T-cell (primary cell): ENCODE data around the gene ZNRF3. TPM values are rescaled to one million over a fixed set of nuclear protein-coding genes. Genes with fewer than 3 reads are reported as not detected.

Source experiments
- ATAC-seq, 4 experiments: fragments of 200-7000 bp in 3 of 4; fragments of 150-1000 bp in 1 of 4; cut with Tn5 transposase; replicated peaks in 1 of 4; 1 replicate in 3 of 4; 2 replicates in 1 of 4; pipeline ENCODE4 v1.10.0; 2021; ENCODE audit warnings: moderate library complexity in 3 of 4, mild to moderate bottlenecking in 2 of 4, moderate number of reproducible peaks in 1 of 4
- CTCF ChIA-PET, 2 donors: fragments of 300-600 bp; sonication (Branson Sonifier 250); formaldehyde crosslinking; loops; one replicate each; lab custom pipeline; 2022; ENCODE audit warnings: antibody characterized with exemption in 2 of 2; lab: Charles Lee
- POLR2A ChIA-PET, 2 donors: fragments of 300-600 bp; sonication (Branson Sonifier 250); formaldehyde crosslinking; loops; one replicate each; lab custom pipeline; 2022; ENCODE audit warnings: antibody characterized with exemption in 2 of 2; lab: Charles Lee
- DNase-seq, 35 experiments: peaks; one replicate each; pipeline versions ENCODE4 v3.0.0 to v3.0.0-alpha.2; 2013 to 2023
- H3K27ac ChIP-seq: one replicate; pipeline ENCODE4 v1.5.1; 2013; ENCODE audit warnings: low read length
- H3K27me3 ChIP-seq, 2 experiments: replicated peaks in 1 of 2; 1 replicate in 1 of 2; 2 replicates in 1 of 2; pipeline versions ENCODE4 v1.6.1 to v1.7.0; 2013; ENCODE audit warnings: low read length in 1 of 2, mixed read lengths in 1 of 2; ENCODE audit not compliant: control insufficient read depth in 2 of 2, insufficient read depth in 2 of 2; ENCODE audit errors: extremely low read depth in 1 of 2
- H3K36me3 ChIP-seq, 2 donors: 1 replicate in 1 of 2; 2 replicates in 1 of 2; pipeline versions ENCODE4 v1.6.1 to v1.7.0; 2013; ENCODE audit warnings: low read length in 1 of 2; ENCODE audit not compliant: control insufficient read depth in 2 of 2, insufficient read depth in 1 of 2; ENCODE audit errors: extremely low read depth in 1 of 2
- H3K4me1 ChIP-seq, 2 experiments: 1 replicate in 1 of 2; 2 replicates in 1 of 2; pipeline versions ENCODE4 v1.6.1 to v1.7.0; 2013; ENCODE audit warnings: low read length in 2 of 2, mixed read lengths in 1 of 2; ENCODE audit not compliant: insufficient read depth in 2 of 2, control insufficient read depth in 1 of 2; ENCODE audit errors: extremely low read depth in 1 of 2
- H3K4me3 ChIP-seq, 2 donors: 1 replicate in 1 of 2; 2 replicates in 1 of 2; pipeline versions ENCODE4 v1.5.1 to v1.7.0; 2013; ENCODE audit warnings: mild to moderate bottlenecking in 2 of 2, low read length in 1 of 2, moderate library complexity in 1 of 2; ENCODE audit not compliant: control insufficient read depth in 1 of 2; ENCODE audit errors: extremely low read depth in 1 of 2
- H3K9me3 ChIP-seq: 2 replicates; pipeline ENCODE4 v1.7.0; 2013
- H3K27ac Mint-ChIP-seq, 2 donors: one replicate each; pipeline ENCODE4 v1.8.0; 2020 to 2021; ENCODE audit warnings: mild to moderate bottlenecking in 2 of 2, mixed read lengths in 2 of 2
- H3K27me3 Mint-ChIP-seq, 2 donors: one replicate each; pipeline ENCODE4 v1.8.0; 2021 to 2022; ENCODE audit warnings: mixed read lengths in 2 of 2
- H3K36me3 Mint-ChIP-seq: one replicate; pipeline ENCODE4 v1.8.0; 2021; ENCODE audit warnings: mixed read lengths
- H3K4me1 Mint-ChIP-seq, 3 donors: one replicate each; pipeline ENCODE4 v1.8.0; 2020 to 2022; ENCODE audit warnings: mixed read lengths in 3 of 3, mild to moderate bottlenecking in 1 of 3
- H3K4me3 Mint-ChIP-seq, 3 donors: one replicate each; pipeline ENCODE4 v1.8.0; 2020 to 2022; ENCODE audit warnings: mild to moderate bottlenecking in 3 of 3, mixed read lengths in 3 of 3, moderate library complexity in 3 of 3
- H3K9me3 Mint-ChIP-seq, 3 donors: one replicate each; pipeline ENCODE4 v1.8.0; 2020 to 2022; ENCODE audit warnings: mixed read lengths in 3 of 3
- WGBS: methylation state at CpG from one replicate; pipeline ENCODE4 v1.1.5; 2013; ENCODE audit warnings: missing lambda C conversion rate; ENCODE audit not compliant: insufficient coverage; 5-methylcytosine and 5-hydroxymethylcytosine counted together
- total RNA-seq, 35 experiments: library from RNA in 6 of 35; stranded (reverse) in 6 of 35; fragments of 120-200 nt in 1 of 35; gene quantifications; one replicate each; pipeline versions ENCODE4 v1.2.1 to v1.2.4 and lab custom pipeline; 2013 to 2026

ZNRF3 gene
- total RNA-seq, 5 donors from 2014 or later (not counting 1 experiment from before 2014, with no cell fraction given): 0.70 to 2.1 (median 1.1) TPM

DNA sequence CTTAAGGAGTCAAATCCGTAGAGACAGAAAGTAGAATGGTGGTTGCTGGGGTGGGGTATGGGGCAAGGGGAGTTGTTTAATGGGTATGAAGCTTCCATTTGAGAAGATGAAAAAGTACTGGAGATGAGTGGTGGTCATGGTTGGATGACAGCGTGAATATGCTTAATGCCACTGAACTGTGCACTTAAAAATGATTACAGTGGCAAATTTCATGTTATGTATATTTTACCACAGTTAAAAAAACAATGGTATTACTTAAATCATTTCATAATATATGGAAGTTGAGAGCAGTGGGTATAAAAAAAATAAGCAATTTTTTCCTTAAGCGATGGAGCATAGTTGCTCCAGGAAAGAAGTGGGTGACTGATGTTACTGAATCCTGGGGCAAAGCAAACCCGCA, 111.2 kb downstream of the ZNRF3 start:
- 100% methylated on average over 1 of the region's 4 CpGs for WGBS
- ATAC-seq: no peak

DNA sequence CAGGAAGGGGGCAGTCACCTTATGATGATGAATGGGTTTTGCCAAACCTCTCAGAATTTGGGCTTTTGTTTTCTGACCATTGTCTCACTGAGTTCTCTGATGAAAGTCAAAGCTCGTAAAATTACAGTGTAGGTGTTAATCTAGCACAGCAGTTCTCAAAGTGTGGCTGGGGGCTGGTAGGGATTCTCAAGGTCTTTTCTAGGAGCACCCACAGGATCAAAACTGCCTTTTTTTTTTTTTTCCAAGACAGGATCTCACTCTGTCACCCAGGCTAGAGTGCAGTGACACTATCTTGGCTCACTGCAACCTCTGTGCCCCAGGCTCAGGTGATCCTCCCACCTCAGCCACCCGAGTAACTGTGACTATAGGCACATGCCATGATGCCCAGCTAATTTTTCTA, 112.2 kb downstream of the ZNRF3 start:
- Histone ChIP-seq H3K36me3 (no peaks in the 10 kb centered on the region), H3K4me1 (no peaks in the 10 kb centered on the region), H3K4me3 (no peak overlapping the region), H3K9me3 (no peaks in the 10 kb centered on the region), H3K27ac (no peak overlapping the region), H3K27me3 (peaks cover 0 to 3% of the 10 kb centered on the region in 2 experiments)
- ATAC-seq: no peak
- WGBS: no CpG with 5 or more reads among the region's 2 CpGs
- Mint-ChIP-seq H3K4me1 (no peaks in the 10 kb centered on the region), H3K27ac (no peak overlapping the region), H3K4me3 (no peak overlapping the region), H3K36me3 (peaks cover 11% of the 10 kb centered on the region), H3K27me3 (peaks cover 0 to 10% of the 10 kb centered on the region in 2 donors), H3K9me3 (no peaks in the 10 kb centered on the region)
- ChIA-PET POLR2A (no interaction called here), CTCF (no interaction called here)
- DNase-seq: no peak

More for the DNA sequence above, 111.2 kb downstream of the ZNRF3 start:
- Histone ChIP-seq H3K4me1 (no peaks in the 10 kb centered on the region), H3K36me3 (no peaks in the 10 kb centered on the region), H3K9me3 (no peaks in the 10 kb centered on the region), H3K27ac (no peak overlapping the region), H3K4me3 (no peak overlapping the region), H3K27me3 (peaks cover 0 to 3% of the 10 kb centered on the region in 2 experiments)
- no peaks in the 10 kb centered on the region for H3K4me1 Mint-ChIP-seq
- peaks cover 10% of the 10 kb centered on the region for H3K36me3 Mint-ChIP-seq
- H3K4me3 Mint-ChIP-seq: no peak overlapping the region
- POLR2A ChIA-PET: no interaction called here
- peaks cover 0 to 11% of the 10 kb centered on the region in 2 donors for H3K27me3 Mint-ChIP-seq
- H3K9me3 Mint-ChIP-seq: no peaks in the 10 kb centered on the region
- CTCF ChIA-PET: no interaction called here
- no peak for DNase-seq
- H3K27ac Mint-ChIP-seq: no peak overlapping the region

DNA sequence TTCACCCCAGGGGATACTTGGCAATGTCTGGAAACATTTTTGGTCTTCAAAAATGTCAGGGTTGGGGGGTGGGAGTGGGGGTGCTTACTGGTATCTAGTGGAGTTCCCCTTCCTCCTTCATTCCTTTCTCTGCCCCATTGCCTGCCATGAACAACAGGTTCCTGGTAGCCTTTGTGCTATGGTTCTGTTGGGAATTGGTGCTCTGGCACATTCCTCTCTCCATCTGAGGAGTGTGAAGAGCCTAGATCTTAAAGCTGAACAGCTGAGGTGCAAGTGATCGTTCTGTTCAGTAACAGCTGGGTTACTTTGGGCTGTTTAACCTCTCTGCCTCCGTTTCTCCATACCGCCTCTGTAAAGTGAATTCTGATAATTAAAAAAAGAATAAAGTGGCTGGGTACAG, 114.0 kb downstream of the ZNRF3 start:
- no peak overlapping the region for H3K4me3 Mint-ChIP-seq
- peaks cover 0 to 3% of the 10 kb centered on the region in 2 experiments for H3K27me3 ChIP-seq
- DNase-seq: no peak
- H3K27me3 Mint-ChIP-seq: peaks cover 0 to 15% of the 10 kb centered on the region in 2 donors
- ChIA-PET POLR2A (interaction anchor here in 1 of 2 donors (0.6 kb wide), 1 partner anchor 216 kb away, joined by 6 read pairs; no protein-coding TSS in a partner anchor), CTCF (interaction anchor here in 1 of 2 donors (0.6 kb wide), 1 partner anchor 116 kb away, joined by 3 read pairs; no protein-coding TSS in a partner anchor)
- no peaks in the 10 kb centered on the region for H3K9me3 ChIP-seq
- H3K36me3 Mint-ChIP-seq: peaks cover 10% of the 10 kb centered on the region
- no peaks in the 10 kb centered on the region for H3K36me3 ChIP-seq
- H3K4me3 ChIP-seq: no peak overlapping the region
- no CpG with 5 or more reads among the region's 3 CpGs for WGBS
- no peaks in the 10 kb centered on the region for H3K4me1 ChIP-seq
- H3K9me3 Mint-ChIP-seq: no peaks in the 10 kb centered on the region
- ATAC-seq: no peak
- no peak overlapping the region for H3K27ac Mint-ChIP-seq
- H3K27ac ChIP-seq: no peak overlapping the region
- H3K4me1 Mint-ChIP-seq: no peaks in the 10 kb centered on the region

DNA sequence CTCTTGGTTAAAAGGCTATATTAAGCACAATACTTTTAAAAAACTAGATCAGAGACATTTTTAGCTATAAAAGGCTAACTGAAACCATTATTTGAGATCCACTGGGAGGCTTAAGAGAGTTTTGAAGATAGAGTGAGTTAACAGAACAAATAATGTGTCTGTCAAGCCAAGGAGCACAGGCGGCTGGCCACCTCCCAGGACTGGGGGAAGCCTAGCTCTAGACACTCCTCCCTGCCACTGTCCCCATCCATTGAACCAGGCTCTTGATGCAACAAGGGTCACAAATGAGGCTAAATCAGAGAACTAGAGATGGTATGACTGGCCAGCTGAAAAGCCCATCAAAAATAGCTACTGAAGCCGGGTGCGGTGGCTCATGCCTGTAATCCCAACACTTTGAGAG, 115.3 kb downstream of the ZNRF3 start:
- H3K4me3 Mint-ChIP-seq: no peak overlapping the region
- ChIA-PET POLR2A (no interaction called here), CTCF (no interaction called here)
- H3K4me1 ChIP-seq: no peaks in the 10 kb centered on the region
- H3K27me3 Mint-ChIP-seq: peaks cover 3 to 10% of the 10 kb centered on the region in 2 donors
- no peak overlapping the region for H3K4me3 ChIP-seq
- peaks cover 6% of the 10 kb centered on the region for H3K36me3 Mint-ChIP-seq
- H3K9me3 Mint-ChIP-seq: no peaks in the 10 kb centered on the region
- H3K27ac Mint-ChIP-seq: no peak overlapping the region
- no peaks in the 10 kb centered on the region for H3K9me3 ChIP-seq
- no peaks in the 10 kb centered on the region for H3K4me1 Mint-ChIP-seq
- 95% methylated on average over 2 of the region's 3 CpGs for WGBS
- no peak for DNase-seq
- no peaks in the 10 kb centered on the region for H3K36me3 ChIP-seq
- ATAC-seq: no peak
- peaks cover 0 to 2% of the 10 kb centered on the region in 2 experiments for H3K27me3 ChIP-seq
- no peak overlapping the region for H3K27ac ChIP-seq

DNA sequence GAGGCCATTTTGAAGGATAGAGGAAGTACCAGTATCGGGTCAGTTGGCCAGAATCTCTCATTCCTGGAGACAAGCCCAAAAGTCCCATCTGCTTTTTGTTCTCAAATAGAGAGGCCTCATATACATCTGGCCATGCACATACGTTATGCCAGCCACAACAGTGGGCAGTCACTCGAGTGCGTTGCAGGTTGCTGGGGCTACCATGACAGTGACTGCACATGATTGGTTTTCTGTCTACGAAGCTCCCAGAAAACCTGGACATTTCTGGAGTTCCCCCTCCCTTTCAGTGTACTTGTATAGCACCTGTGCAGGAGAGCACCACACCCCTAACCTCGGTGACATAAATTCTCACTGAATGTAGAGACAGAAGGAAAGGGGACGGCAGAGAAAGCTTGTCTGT, 116.1 kb downstream of the ZNRF3 start:
- no peaks in the 10 kb centered on the region for H3K9me3 Mint-ChIP-seq
- H3K27me3 Mint-ChIP-seq: peaks cover 3 to 10% of the 10 kb centered on the region in 2 donors
- ChIA-PET CTCF (no interaction called here), POLR2A (no interaction called here)
- H3K36me3 ChIP-seq: no peaks in the 10 kb centered on the region
- H3K9me3 ChIP-seq: no peaks in the 10 kb centered on the region
- H3K27ac Mint-ChIP-seq: no peak overlapping the region
- H3K4me1 ChIP-seq: no peaks in the 10 kb centered on the region
- no peak overlapping the region for H3K27ac ChIP-seq
- 86% methylated on average over 3 of the region's 7 CpGs for WGBS
- H3K4me1 Mint-ChIP-seq: no peaks in the 10 kb centered on the region
- peaks cover 4% of the 10 kb centered on the region for H3K36me3 Mint-ChIP-seq
- no peak for DNase-seq
- H3K4me3 Mint-ChIP-seq: no peak overlapping the region
- peaks cover 0 to 8% of the 10 kb centered on the region in 2 experiments for H3K27me3 ChIP-seq
- H3K4me3 ChIP-seq: no peak overlapping the region
- ATAC-seq: no peak

DNA sequence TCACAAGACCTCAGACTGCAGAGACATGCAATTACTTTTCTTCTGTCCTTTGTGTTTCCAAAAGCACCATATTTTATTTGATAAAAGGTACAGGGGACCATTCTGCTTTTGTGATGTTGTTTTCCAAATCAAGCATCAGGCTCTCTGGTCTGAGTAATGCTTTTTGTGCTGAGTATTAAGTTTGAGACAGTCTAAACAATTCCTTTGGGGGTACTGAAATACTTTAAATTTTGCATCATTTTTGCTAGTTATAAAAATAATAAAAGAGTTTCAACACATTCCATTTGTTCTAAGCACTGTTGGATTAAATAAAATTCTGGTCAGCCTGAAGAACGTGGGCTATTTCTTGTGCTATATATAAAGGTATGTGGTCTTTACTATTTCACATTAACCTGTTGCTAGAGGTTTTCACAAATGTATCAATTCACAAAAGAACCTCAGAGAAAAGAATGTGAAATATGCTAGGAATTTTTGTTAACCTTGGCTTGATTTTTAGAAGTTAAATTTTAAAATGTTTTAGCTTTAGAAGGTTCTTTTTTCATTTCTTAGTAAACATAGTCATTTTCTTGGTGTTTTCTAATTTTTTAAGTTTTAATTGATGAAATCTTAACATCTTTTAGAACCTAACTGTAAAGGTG, 116.7 kb downstream of the ZNRF3 start:
- Histone ChIP-seq H3K27me3 (peaks cover 0 to 13% of the 10 kb centered on the region in 2 experiments), H3K4me3 (no peak overlapping the region), H3K4me1 (no peaks in the 10 kb centered on the region), H3K27ac (no peak overlapping the region), H3K36me3 (no peaks in the 10 kb centered on the region), H3K9me3 (no peaks in the 10 kb centered on the region)
- peaks cover 3 to 9% of the 10 kb centered on the region in 2 donors for H3K27me3 Mint-ChIP-seq
- DNase-seq (no peak), ATAC-seq (no peak)
- no peak overlapping the region for H3K27ac Mint-ChIP-seq
- H3K36me3 Mint-ChIP-seq: peaks cover 4% of the 10 kb centered on the region
- H3K4me1 Mint-ChIP-seq: no peaks in the 10 kb centered on the region
- WGBS: no CpG with 5 or more reads among the region's 1 CpG
- POLR2A ChIA-PET: no interaction called here
- no peaks in the 10 kb centered on the region for H3K9me3 Mint-ChIP-seq
- no peak overlapping the region for H3K4me3 Mint-ChIP-seq
- CTCF ChIA-PET: interaction anchor here in 1 of 2 donors (0.9 kb wide), 1 partner anchor 40 kb away, joined by 3 read pairs; no protein-coding TSS in a partner anchor
